GM15510 (cell line): ENCODE data around the gene TLCD3B.

Source experiments
- POLR2A ChIP-seq: IDR thresholded peaks from 3 replicates; pipeline ENCODE4 v1.6.1; 2011; ENCODE audit warnings: borderline replicate concordance; ENCODE audit not compliant: insufficient read length; ENCODE audit errors: extremely low read depth

The TLCD3B gene

DNA sequence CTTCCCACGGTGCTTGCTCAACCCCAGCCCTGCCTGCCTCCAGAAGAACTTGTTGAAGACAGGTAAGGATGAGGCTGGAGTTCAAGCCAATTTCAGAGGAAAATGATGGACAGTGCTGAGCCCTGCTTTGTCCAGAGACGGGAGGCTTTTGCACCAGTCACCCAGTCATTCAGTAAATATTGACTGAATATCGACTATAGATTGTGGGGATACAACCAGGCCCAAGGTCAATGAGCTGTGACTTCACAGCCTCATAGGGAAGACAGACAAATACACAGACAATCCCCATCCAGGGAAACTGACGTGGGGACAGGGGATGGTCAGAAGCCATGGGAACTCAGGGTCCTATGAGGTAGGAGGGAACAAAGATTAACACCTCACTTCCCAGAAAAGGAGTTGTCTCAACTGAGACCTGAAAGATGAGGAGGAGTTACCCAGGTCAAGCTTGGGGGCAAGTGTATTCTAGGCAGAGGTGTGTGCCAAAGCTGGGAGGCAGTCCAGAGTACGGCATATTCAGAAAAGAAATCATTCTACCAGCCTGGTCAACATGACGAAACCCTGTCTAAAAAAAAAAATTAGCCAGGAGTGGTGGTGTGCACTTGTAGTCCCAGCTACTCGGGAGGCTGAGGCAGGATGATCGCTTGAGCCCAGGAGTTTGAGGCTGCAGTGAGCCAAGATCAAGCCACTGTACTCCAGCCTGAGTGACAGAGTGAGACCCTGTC, 14.4 kb downstream of the TLCD3B start:
- no peak for TF ChIP-seq POLR2A

DNA sequence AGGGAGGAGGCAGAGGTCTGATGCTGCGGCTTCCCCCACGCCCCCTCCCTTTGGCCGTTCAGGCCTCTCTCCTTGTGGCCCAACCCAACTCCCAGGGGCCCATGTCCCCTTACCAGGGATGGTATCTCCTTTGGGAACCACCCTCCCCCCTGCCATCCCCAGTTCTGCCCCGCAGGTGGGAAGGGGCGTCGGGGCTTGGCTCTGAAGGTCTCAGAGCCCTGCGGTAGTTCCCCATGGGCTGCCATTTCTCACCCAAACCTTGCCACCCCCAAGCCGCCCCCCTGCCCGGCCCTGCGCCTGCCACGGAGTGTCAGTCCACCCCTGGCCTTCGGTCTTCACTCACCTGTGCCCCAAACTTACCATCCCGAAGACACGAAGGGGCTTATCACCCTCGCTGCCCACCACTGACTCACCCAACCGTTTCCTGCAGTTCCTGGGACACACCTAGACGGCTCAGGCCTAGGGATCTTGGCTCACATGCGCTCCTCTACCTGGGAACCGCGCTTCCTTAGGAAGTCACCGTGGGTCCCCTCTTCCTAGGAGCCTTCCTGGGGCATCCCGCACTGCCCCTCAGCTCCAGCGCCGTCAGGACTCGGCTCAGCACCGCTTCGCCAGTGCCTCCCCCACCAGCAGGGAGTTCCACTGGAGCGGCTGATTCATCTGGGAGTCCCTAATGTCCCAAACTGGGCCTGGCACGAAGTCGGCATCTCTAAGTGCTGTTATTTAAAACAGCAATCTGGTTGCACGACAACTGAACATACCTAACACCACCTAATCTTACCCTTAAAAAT, 19.2 kb downstream of the TLCD3B start:
- no peak for TF ChIP-seq POLR2A

DNA sequence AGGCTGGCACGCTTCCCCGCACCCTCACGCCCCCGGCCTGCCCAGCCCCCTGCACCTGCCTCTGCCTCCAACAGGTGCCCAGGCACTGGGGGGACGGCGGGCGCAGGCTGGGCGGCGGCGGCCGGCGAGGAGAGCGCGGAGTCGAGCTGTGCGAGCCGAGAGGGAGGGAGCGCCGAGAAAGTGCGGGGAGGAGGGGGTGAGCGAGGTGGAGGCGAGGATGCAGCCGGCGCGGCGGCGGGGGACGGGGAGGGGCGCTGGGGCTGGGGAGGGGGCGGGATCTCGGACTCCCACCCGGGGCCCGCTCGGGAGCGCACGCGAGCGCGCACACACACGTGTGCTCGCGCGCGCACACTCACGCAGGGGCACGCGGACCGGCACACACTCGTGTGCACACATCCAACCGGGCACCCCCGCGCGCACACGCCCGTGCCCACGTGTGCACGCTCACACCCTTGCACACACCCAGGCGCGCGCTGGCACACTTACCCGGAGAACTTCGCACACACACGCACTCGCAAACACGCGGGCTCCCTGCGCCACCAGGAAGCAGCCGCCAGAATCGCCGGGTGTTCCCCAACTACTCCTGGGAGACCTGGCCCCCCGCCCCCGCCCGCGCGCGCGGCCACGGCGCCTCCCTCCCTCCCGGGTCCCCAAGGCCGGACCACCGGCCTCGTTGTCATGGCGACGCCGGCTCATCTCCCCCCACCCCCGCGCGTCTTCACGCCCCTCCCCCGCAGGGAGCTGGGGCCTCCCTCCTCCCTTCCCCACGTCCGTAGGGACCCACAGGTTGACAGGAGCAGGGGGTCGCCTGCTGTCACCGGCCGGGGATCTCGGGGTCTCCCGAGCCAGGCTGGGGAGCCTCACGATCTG, 20.0 kb downstream of the TLCD3B start, which contains the start of gene DOC2A:
Gene DOC2A (minus strand): TSS at position 184 of the 870 bp plus-strand sequence. CDS start 805 bp downstream, outside the sequence.
- no peak for TF ChIP-seq POLR2A

DNA sequence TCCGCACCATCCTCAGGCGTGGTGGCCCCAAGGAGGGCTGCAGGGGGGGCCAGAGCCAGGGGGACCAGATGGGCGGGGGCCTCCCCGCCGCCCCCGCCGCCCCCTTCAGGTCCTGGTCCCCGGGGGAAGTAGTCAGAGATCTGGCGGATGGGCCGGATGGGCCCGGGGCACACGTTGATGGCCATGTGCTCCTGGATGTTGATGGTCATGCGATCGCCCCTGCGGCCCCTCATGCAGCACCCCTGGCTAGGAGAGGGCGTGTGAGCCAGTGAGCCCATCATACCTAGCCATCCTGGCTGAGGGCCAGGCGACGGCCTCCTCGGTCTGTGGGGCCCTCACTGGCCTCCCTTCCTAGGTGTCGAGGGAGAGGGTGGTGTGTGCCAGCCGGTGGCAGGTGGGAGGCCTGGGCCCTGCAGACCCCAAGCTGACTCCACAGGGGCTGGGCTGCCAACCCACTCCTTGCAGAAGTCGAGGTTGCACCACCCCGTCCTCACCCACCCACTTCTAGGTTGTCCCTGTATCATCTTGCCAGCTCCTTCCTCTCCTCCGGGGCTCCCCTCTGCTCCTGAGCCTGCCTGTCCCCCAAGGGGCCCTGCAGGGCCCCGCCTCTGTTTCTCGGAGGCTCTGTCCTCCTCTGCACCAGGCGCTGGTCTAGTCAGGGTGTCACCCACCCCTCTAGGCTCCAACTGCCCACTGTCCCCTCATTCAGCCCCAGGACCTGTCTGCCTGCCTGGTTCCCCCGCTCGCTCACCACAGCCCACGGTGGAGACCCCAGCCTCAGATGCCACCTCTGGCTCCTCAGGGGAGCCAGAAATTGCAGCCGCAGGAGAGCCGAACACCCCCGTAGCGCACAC, 20.9 kb downstream of the TLCD3B start:
- no peak for TF ChIP-seq POLR2A

DNA sequence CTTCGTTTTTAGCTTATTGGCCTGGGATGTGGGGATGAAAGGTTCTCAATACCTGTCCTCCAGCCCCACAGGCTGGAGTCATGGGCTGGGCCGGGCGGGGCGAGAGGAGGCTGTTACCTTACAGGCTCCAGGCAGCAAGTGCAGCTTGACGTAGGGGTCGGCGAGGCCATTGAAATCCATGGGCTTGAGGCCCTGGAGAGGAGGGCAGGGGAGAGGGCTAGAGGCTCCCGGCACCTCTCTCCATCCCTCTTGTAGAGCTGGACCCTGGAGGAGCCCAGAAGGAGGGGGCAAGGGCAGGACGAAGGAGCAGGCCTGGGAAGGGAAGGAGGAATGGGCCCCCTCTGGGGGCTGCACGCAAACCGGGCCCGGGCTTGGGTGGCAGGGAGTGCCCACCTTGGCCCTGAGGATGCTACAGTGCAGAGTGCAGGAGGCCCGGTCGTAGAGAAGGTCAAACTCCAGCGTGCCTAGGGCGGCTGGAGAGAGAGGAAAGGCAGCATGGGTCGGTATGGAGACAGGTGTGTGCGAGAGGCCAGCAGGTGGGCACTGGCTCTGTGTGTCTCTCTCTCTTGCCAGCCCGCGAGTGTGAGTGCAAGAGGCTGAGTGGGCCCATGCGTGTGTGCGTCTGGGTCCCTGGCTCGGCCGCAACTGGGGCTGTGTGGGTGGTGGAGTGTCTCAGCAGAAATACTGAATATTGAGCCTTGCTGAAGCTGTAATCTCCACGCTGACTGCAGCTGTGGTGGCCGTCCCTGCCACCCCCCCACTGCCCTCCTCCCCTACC, 21.8 kb downstream of the TLCD3B start:
- TF ChIP-seq POLR2A, result no peak

DNA sequence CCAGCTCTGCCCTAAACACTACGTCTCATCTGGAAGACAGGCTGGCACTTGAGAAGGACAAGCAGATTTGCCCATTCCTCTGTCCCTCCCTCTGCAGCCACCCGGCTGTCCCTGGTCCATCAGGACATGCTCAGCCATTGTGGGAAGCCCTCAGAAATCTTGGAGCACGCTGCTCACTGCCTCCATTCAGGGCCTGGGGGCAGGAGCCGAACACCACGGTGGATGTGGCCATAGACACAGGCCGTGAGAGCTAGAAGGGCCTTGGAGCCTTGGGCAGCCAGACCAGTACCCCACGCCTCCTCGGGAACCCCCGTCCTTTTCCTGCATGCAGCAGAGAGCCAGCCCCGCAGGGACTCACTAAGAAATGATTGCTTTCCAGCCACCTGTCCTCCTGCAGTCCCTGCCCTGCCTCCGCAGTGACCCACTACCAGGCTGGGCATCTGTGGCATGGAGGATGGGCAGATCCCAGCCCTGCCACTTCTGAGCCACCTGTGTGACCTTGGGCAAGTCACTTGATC, 23.6 kb downstream of the TLCD3B start:
- TF ChIP-seq POLR2A, result no peak

DNA sequence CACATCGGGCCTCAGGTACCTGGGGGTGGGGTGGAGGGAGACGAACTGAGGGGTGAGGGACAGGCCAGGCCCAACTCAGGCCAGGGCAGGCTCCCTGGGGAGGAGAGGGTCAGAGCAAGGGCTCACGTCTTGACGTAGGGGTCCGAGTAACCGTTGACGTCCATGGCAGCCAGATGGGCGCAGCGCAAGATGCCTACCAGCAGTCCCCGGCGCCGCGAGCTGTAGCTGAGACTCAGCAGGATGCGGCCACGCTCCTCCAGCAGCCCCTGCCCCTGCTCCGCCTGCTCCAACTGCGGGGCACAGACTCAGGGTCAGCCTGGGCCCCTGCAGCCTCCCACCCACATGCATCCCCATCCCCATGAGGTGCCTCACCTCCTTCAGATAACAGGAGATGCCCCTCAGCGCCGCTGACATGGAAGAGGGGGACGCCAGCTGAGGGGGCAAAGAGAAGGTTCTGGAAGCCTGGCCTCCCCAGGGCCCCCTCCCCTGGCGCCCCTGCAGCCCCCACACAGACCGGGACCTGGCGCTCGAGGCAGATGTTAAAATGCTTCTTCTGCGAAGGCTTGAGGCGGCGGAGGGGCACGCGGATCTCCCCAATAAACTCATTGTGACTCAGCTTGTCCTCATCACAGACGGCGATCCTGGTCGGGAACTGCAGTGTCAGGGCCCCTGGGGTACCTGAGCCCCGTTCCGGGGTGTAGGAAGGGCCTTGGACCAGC, 24.3 kb downstream of the TLCD3B start:
- no peak for TF ChIP-seq POLR2A

DNA sequence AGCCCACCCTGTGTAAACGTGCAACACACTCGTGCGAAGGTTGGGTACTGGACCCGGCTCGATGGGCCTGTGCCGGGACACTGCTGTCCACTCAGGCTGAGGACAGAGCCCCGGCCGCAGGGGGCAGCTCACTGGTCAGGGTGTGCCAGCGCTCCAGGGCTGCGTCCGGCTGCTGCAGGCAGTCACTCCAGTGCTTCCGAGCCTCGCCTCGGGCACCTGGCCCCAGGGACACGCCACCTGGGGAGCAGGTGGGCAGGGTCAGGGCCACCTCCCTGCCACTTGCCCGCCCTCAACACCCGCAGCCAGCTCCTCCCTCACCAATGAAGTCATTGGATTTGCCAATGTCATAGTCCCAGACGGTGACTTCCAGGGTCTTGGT, 25.0 kb downstream of the TLCD3B start:
- no peak for TF ChIP-seq POLR2A

DNA sequence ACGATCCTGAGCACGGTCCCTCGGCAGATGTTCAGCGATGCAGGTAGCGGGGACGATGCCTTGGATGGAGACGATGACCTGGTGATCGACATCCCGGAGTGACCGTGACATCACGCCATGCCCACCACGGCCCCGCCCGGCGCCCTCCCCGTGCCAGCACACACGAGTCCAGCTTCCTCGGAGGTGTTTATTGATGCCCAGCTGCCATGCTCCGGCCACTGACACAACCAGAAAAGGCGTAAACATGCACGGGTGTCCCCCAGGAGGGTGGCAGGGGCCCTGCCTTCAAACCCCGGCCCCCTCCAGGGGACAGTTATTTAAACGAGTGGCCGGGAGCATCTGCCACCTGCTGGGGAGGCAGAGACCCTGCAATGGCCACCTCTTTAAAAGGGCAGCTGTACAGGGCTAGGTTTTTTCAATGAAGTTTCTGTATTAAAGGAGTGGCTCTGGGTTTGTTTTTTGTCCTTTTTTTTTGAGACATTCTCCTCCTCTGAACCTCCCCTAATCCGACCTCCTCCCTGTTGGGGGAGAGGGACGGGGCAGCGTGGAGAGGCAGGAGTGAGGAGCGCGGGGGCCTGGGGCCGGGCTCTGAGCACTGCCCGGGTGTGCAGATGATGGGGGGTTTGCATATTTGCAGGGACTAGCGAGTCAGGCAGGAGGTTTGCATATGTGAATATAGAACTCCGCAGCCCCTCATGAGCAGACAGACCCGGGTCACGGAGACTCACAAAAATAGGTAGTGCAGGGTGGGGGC, 25.6 kb downstream of the TLCD3B start:
- peak; percentile 10 for TF ChIP-seq POLR2A

DNA sequence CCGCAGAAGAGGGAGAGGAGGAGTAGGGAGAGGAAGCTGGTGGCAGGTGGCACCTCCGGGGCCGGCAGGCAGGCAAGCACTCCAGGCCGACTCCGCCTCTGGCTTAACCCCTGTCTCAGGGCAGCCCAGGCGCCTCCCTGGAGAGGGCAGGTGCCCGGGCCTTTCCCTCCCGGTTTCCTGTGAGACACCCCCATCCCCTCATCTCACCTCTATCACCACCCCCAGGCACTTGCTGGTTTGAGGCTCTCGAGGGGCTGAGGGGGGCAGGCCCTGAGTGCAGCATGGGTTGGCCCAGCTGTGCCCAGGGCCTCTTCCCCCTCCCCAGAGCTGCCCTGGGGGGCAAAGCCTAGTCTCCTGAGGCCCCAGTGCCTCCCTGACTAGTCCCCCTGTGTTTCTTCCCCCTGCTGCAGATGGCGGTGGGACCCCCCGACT, 26.2 kb downstream of the TLCD3B start:
- TF ChIP-seq POLR2A, result no peak

DNA sequence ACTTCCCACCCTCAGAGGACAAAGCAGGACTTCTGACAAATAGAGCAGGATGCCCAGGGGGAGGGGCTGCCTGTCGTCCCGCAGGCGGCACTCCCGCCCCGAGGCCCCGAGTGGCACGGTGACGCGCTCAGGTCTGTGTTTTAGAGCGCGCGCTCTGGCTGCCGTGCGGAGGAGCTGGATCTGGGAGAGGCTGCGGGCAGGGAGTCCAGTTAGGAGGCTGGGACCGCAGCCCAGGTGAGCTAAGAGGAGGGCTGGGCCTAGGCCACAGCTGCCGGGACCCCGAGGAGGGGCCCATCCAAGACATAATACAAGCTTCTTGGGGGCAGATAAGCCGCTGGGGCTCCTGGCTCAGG, 26.7 kb downstream of the TLCD3B start:
- no peak for TF ChIP-seq POLR2A
